Keratinocyte (primary cell): ENCODE measurements around the gene MACROH2A1. TPM values are rescaled to one million over a fixed set of nuclear protein-coding genes. Genes with fewer than 3 reads are reported as not detected.

Source experiments
- DNase-seq: peaks from one replicate; pipeline ENCODE4 v3.0.0-alpha.2; 2011; ENCODE audit warnings: low read depth, missing footprints, low spot score
- FAIRE-seq: peaks from 2 replicates; lab custom pipeline; 2011; peaks lifted over from hg19 to GRCh38; lab: Jason Lieb, UNC
- H2AFZ ChIP-seq: 2 replicates; pipeline ENCODE4 v1.6.0; 2012; ENCODE audit warnings: low read length, control low read depth, inconsistent platforms; ENCODE audit not compliant: control insufficient read depth
- H3K27ac ChIP-seq: 2 replicates; pipeline ENCODE4 v1.5.1; 2011; ENCODE audit warnings: low read length; ENCODE audit not compliant: control insufficient read depth, insufficient read depth
- H3K27me3 ChIP-seq: 3 replicates; pipeline ENCODE4 v1.6.0; 2011; ENCODE audit warnings: low read length; ENCODE audit not compliant: control insufficient read depth, insufficient read depth; ENCODE audit errors: extremely low read depth
- H3K36me3 ChIP-seq, 2 experiments: 2 replicates in 1 of 2; 3 replicates in 1 of 2; pipeline ENCODE4 v1.5.1; 2011; ENCODE audit warnings: low read length in 2 of 2, mild to moderate bottlenecking in 1 of 2; ENCODE audit not compliant: control insufficient read depth in 2 of 2, insufficient read depth in 2 of 2; ENCODE audit errors: extremely low read depth in 1 of 2
- H3K4me1 ChIP-seq: 3 replicates; pipeline ENCODE4 v1.5.1; 2011; ENCODE audit warnings: low read length; ENCODE audit not compliant: control insufficient read depth, insufficient read depth; ENCODE audit errors: extremely low read depth
- H3K4me2 ChIP-seq: 3 replicates; pipeline ENCODE4 v1.6.0; 2011; ENCODE audit warnings: low read depth, low read length; ENCODE audit not compliant: control insufficient read depth, insufficient read depth; ENCODE audit errors: extremely low read depth
- H3K4me3 ChIP-seq, 3 experiments: fragments of 200-600 bp in 1 of 3; sonication (generic) in 1 of 3; 2 replicates in 2 of 3; 3 replicates in 1 of 3; pipeline ENCODE4 v1.5.1; 2011 to 2016; ENCODE audit warnings: low read length in 3 of 3, mild to moderate bottlenecking in 3 of 3, control low read depth in 2 of 3, inconsistent platforms in 1 of 3, low read depth in 1 of 3, mixed read lengths in 1 of 3, mixed run types in 1 of 3, moderate library complexity in 1 of 3; ENCODE audit not compliant: control insufficient read depth in 2 of 3, insufficient read depth in 2 of 3; ENCODE audit errors: extremely low read depth in 1 of 3
- H3K79me2 ChIP-seq: 2 replicates; pipeline ENCODE4 v1.6.0; 2012; ENCODE audit warnings: low read length; ENCODE audit not compliant: control insufficient read depth, insufficient read depth
- H3K9ac ChIP-seq: 3 replicates; pipeline ENCODE4 v1.6.0; 2011; ENCODE audit warnings: low read length; ENCODE audit not compliant: control insufficient read depth, insufficient read depth; ENCODE audit errors: extremely low read depth
- H3K9me1 ChIP-seq: 3 replicates; pipeline ENCODE4 v1.6.0; 2011; ENCODE audit warnings: low read length; ENCODE audit not compliant: control insufficient read depth, insufficient read depth; ENCODE audit errors: extremely low read depth
- H3K9me3 ChIP-seq: 2 replicates; pipeline ENCODE4 v1.5.1; 2012; ENCODE audit warnings: low read depth, low read length; ENCODE audit not compliant: control insufficient read depth
- H4K20me1 ChIP-seq: 3 replicates; pipeline ENCODE4 v1.6.0; 2011; ENCODE audit warnings: low read length; ENCODE audit not compliant: control insufficient read depth, insufficient read depth; ENCODE audit errors: extremely low read depth
- EZH2 ChIP-seq: IDR thresholded peaks from one replicate; pipeline ENCODE4 v1.6.1; 2012; ENCODE audit warnings: inconsistent platforms, mild to moderate bottlenecking, low read length, moderate library complexity
- dilution Hi-C: fragments of 300-500 bp; cut with MboI; formaldehyde crosslinking; loops from one replicate; pipeline ENCODE4 v1.7.0; 2020; ENCODE audit warnings: low sequenced_read_pairs; ENCODE audit not compliant: extremely low pct_ligation_motif_present
- polyA plus RNA-seq, 5 experiments: library from polyadenylated mRNA; depleted of rRNA in 3 of 5; stranded (reverse) in 3 of 5; stranded (forward) in 1 of 5; unstranded in 1 of 5; fragments of >200 nt; gene quantifications; 1 replicate in 1 of 5; 2 replicates in 3 of 5; 3 replicates in 1 of 5; pipeline versions ENCODE4 v1.2.1 to v1.2.3, GENCODE V29; 2011 to 2012; ENCODE audit warnings: missing spikeins in 2 of 5, low read depth in 1 of 5, low replicate concordance in 1 of 5
- TF ChIP-seq, protein P1 (sequence below), 3 experiments: IDR thresholded peaks in 1 of 3; conservative IDR thresholded peaks in 1 of 3; optimal IDR thresholded peaks in 1 of 3; 2 replicates in 2 of 3; 3 replicates in 1 of 3; pipeline versions ENCODE3 to v1.5.1; 2011; ENCODE audit warnings: low read length in 3 of 3, mild to moderate bottlenecking in 3 of 3, moderate library complexity in 2 of 3, control low read depth in 1 of 3, inconsistent platforms in 1 of 3; ENCODE audit not compliant: insufficient read depth in 2 of 3; ENCODE audit errors: extremely low read depth in 1 of 3

The MACROH2A1 gene
- polyA plus RNA-seq, 1 donor (not counting 4 experiments of a cell fraction or from before 2014, with no cell fraction given): 208 TPM

DNA sequence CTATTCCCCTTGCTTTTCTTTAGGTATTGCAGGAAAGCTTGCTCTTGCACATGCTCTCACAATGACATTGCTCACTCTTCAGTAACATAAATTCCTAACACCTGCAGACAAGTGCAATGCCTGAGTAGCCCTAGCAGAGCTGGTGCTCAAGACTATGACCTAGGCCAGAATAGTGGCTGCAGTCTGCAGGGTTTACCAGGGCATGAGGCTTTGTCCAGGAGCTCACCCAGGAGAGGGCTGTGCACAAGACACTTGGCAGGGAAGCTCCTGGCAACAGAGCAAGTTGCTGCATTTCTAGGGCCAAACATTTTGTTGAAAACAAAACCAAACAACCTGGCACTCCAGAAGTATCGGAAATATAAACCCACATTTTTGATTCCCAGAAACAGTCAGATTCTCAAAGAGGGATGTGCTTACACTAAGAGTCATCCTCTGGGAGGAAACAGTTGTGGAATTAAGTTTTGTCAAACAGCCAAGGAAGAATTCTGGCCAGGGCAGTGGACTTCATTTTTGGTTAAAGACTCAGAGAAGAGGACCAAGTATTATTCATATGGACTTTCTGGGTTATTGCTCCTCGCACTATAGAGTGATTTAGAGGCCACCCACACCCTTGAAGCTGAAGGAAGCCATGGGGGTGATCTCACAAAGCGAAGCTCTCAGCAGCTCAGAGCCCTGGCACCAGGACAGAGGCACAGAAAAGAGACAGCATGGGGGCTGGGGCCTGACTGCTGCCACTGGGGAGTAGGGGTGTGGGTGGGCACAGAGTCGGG is 44.9 kb downstream of the MACROH2A1 start:
- H3K9me1 ChIP-seq: no peaks in the 10 kb centered on the region
- no peak overlapping the region for H3K4me2 ChIP-seq
- dilution Hi-C loops: no loop called here
- H3K79me2 ChIP-seq: no peaks in the 10 kb centered on the region
- peaks cover 31 to 35% of the 10 kb centered on the region in 2 experiments for H3K36me3 ChIP-seq
- no peak overlapping the region for H2AFZ ChIP-seq
- H3K9ac ChIP-seq: no peak overlapping the region
- no peaks in the 10 kb centered on the region for H3K9me3 ChIP-seq
- no peak overlapping the region for H3K27ac ChIP-seq
- FAIRE-seq (no peak), DNase-seq (no peak)
- TF ChIP-seq EZH2: no peak
- TF ChIP-seq, protein P1, sequence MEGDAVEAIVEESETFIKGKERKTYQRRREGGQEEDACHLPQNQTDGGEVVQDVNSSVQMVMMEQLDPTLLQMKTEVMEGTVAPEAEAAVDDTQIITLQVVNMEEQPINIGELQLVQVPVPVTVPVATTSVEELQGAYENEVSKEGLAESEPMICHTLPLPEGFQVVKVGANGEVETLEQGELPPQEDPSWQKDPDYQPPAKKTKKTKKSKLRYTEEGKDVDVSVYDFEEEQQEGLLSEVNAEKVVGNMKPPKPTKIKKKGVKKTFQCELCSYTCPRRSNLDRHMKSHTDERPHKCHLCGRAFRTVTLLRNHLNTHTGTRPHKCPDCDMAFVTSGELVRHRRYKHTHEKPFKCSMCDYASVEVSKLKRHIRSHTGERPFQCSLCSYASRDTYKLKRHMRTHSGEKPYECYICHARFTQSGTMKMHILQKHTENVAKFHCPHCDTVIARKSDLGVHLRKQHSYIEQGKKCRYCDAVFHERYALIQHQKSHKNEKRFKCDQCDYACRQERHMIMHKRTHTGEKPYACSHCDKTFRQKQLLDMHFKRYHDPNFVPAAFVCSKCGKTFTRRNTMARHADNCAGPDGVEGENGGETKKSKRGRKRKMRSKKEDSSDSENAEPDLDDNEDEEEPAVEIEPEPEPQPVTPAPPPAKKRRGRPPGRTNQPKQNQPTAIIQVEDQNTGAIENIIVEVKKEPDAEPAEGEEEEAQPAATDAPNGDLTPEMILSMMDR (optimal IDR thresholded peaks at IDR 0.05 in 1 of 3, IDR thresholded peaks at IDR 0.05 in 1 of 3, conservative IDR thresholded peaks at IDR 0.05 in 1 of 3; ENCODE audit: extremely low read depth in 1 of 3, insufficient read depth in 2 of 3, low read length in 3 of 3): no peak
- H3K27me3 ChIP-seq: no peaks in the 10 kb centered on the region
- H3K4me3 ChIP-seq: no peak overlapping the region
- H3K4me1 ChIP-seq: no peaks in the 10 kb centered on the region
- peaks cover 3% of the 10 kb centered on the region for H4K20me1 ChIP-seq

DNA sequence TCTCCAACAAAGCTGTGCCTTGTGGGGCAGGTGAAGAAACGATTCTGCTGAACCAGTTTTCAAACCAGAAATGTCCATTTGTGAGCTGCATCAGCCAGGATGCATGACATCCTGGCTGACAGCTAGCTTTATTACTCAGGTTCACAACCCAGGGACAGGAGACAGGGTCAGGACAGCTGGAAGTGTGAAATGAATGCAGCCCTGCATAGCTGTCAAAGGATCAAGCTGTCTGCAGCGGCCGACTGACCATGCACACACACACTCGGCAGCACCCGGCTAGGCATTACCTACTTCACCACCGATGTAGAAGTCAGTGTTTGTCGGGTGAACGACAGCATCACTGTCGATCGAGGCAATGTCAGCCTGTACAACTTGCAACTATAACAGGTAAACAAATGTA is 48.5 kb downstream of the MACROH2A1 start:
- H3K27me3 ChIP-seq: no peaks in the 10 kb centered on the region
- TF ChIP-seq, protein P1 (optimal IDR thresholded peaks at IDR 0.05 in 1 of 3, IDR thresholded peaks at IDR 0.05 in 1 of 3, conservative IDR thresholded peaks at IDR 0.05 in 1 of 3; ENCODE audit: extremely low read depth in 1 of 3, insufficient read depth in 2 of 3, low read length in 3 of 3): no peak
- no peak for TF ChIP-seq EZH2
- H2AFZ ChIP-seq: no peak overlapping the region
- no peak for DNase-seq
- no peak for FAIRE-seq
- no peak overlapping the region for H3K4me3 ChIP-seq
- H3K9me1 ChIP-seq: no peaks in the 10 kb centered on the region
- H3K79me2 ChIP-seq: no peaks in the 10 kb centered on the region
- H3K36me3 ChIP-seq: peaks cover 29 to 47% of the 10 kb centered on the region in 2 experiments
- no peak overlapping the region for H3K9ac ChIP-seq
- H3K4me2 ChIP-seq: no peak overlapping the region
- peaks cover 3% of the 10 kb centered on the region for H4K20me1 ChIP-seq
- no peaks in the 10 kb centered on the region for H3K9me3 ChIP-seq
- dilution Hi-C loops: no loop called here
- no peaks in the 10 kb centered on the region for H3K4me1 ChIP-seq
- no peak overlapping the region for H3K27ac ChIP-seq
